Spleen (tissue), 11 donors: ENCODE results near the gene ZRSR2. TPM values are rescaled to one million over a fixed set of nuclear protein-coding genes. Genes with fewer than 3 reads are reported as not detected.
"Not testable (repeated sequence)": the region's sequence is repeated elsewhere in the genome, so short reads cannot be mapped to it uniquely, and the experiment has no call there.

Source experiments
- DNase-seq: peaks from one replicate; pipeline ENCODE4 v3.0.0-alpha.2; 2020
- H3K27ac ChIP-seq, 8 donors: fragments of 200-600 bp; sonication (generic) in 7 of 8; 1 replicate in 4 of 8; 2 replicates in 4 of 8; pipeline versions ENCODE4 v1.5.0 to v1.8.0; 2016 to 2021; ENCODE audit warnings: inconsistent platforms in 4 of 8, mild to moderate bottlenecking in 4 of 8, moderate library complexity in 1 of 8
- H3K27me3 ChIP-seq, 7 donors: fragments of 200-600 bp; sonication (generic) in 6 of 7; replicated peaks in 1 of 7; 1 replicate in 4 of 7; 2 replicates in 3 of 7; pipeline versions ENCODE4 v1.5.0 to v1.8.0; 2016 to 2021; ENCODE audit warnings: inconsistent platforms in 3 of 7, mild to moderate bottlenecking in 1 of 7
- H3K36me3 ChIP-seq, 6 donors: fragments of 200-600 bp; sonication (generic) in 5 of 6; 1 replicate in 4 of 6; 2 replicates in 2 of 6; pipeline versions ENCODE4 v1.5.0 to v1.8.0; 2016 to 2021; ENCODE audit warnings: inconsistent platforms in 2 of 6
- H3K4me1 ChIP-seq, 6 donors: fragments of 200-600 bp; sonication (generic) in 5 of 6; 1 replicate in 3 of 6; 2 replicates in 3 of 6; pipeline versions ENCODE4 v1.5.0 to v1.8.0; 2016 to 2021; ENCODE audit warnings: inconsistent platforms in 3 of 6
- H3K4me3 ChIP-seq, 8 donors: fragments of 200-600 bp; sonication (generic) in 7 of 8; 1 replicate in 4 of 8; 2 replicates in 4 of 8; pipeline versions ENCODE4 v1.5.0 to v1.8.0; 2016 to 2021; ENCODE audit warnings: inconsistent platforms in 4 of 8, mild to moderate bottlenecking in 4 of 8, moderate library complexity in 2 of 8
- H3K9me3 ChIP-seq, 8 donors: fragments of 200-600 bp; sonication (generic) in 7 of 8; 1 replicate in 4 of 8; 2 replicates in 4 of 8; pipeline versions ENCODE4 v1.5.0 to v1.8.0; 2016 to 2021; ENCODE audit warnings: inconsistent platforms in 4 of 8
- CTCF ChIP-seq, 11 experiments: fragments of 200-600 bp in 7 of 11; fragments of 450-650 bp in 4 of 11; sonication (generic) in 4 of 11; IDR thresholded peaks in 8 of 11; conservative IDR thresholded peaks in 3 of 11; 1 replicate in 7 of 11; 2 replicates in 4 of 11; pipeline versions ENCODE4 v1.4.0 to v1.8.0; 2016 to 2021; ENCODE audit warnings: antibody characterized with exemption in 11 of 11, inconsistent platforms in 4 of 11, mild to moderate bottlenecking in 1 of 11
- POLR2A ChIP-seq, 3 donors: fragments of 450-650 bp; IDR thresholded peaks; one replicate each; pipeline ENCODE4 v1.5.1; 2017; ENCODE audit warnings: antibody characterized with exemption in 3 of 3, mild to moderate bottlenecking in 1 of 3
- POLR2AphosphoS5 ChIP-seq, 3 donors: sonication (generic); formaldehyde crosslinking; IDR thresholded peaks; one replicate each; pipeline ENCODE4 v1.5.1; 2017; ENCODE audit warnings: antibody characterized with exemption in 3 of 3
- WGBS, 5 donors: extraction: QIAGEN DNeasy Blood & Tissue Kit in 3 of 5; methylation state at CpG; one replicate each; pipeline versions ENCODE4 v1.1.5 to v1.1.7; 2013 to 2018; 5-methylcytosine and 5-hydroxymethylcytosine counted together
- intact Hi-C: fragments of 100-400 bp; cut with DNase I; formaldehyde crosslinking; loops from one replicate; pipeline ENCODE4 v1.15.0; 2023; ENCODE audit warnings: low total_unique reads
- polyA plus RNA-seq, 3 donors: library from polyadenylated mRNA; stranded (reverse); fragments of 200-250 nt; gene quantifications; one replicate each; pipeline ENCODE4 v1.2.1, GENCODE V29; 2013
- total RNA-seq, 7 donors: library from RNA; depleted of rRNA in 3 of 7; stranded (reverse); fragments of >200 nt in 3 of 7; fragmentation: NEBNext Ultra II Directional in 4 of 7; extraction: Animal tissue kit (Norgen Biotek cat#: 25700) in 4 of 7; gene quantifications; one replicate each; pipeline versions ENCODE4 v1.1.0 to v1.2.1, GENCODE V29; 2016 to 2021
- donor health status: healthy with polysubstance abuse.
- donor health status: DM: no; HTN: no; CAD: no; lungs with moderate emphysema.
- donor health status: DM: no; HTN: no; CAD: no.
- donor health status: Bipolar disorder and iron deficiency.
- donor health status: healthy.
- donor health status: DM: no; HTN: no; CAD: no.
- donor health status: DM: yes; HTN: yes; CAD: no.

ZRSR2 gene
- total and polyA plus RNA-seq, 10 donors, result 8.3 to 65.1 (median 19.7) TPM

GRCh38 chrX:15820106-15821073, 30.1 kb downstream of the ZRSR2 start:
- intact Hi-C loops, result no loop called here
- WGBS, 5 donors, result 81 to 85% (median 84%) methylated on average over 14 of the region's 14 CpGs
- H3K36me3 ChIP-seq, result peaks cover 8 to 100% (median 87%) of the 10 kb centered on the region in 6 donors
- H3K27ac ChIP-seq, result no peak overlapping the region
- H3K27me3 ChIP-seq, result no peaks in the 10 kb centered on the region
- H3K9me3 ChIP-seq, result no peaks in the 10 kb centered on the region
- H3K4me1 ChIP-seq, result peaks cover 0 to 20% (median 7%) of the 10 kb centered on the region in 6 donors
- no peak overlapping the region for H3K4me3 ChIP-seq
- TF ChIP-seq POLR2AphosphoS5 (IDR thresholded peaks at IDR 0.05) (no peak), POLR2A (IDR thresholded peaks at IDR 0.05) (no peak), CTCF (IDR thresholded peaks at IDR 0.05 in 8 of 11, conservative IDR thresholded peaks at IDR 0.05 in 3 of 11) (no peak)
- DNase-seq, result no peak

GRCh38 chrX:15822922-15823321, 32.6 kb downstream of the ZRSR2 start:
- H3K27ac ChIP-seq, result no peak overlapping the region
- no peaks in the 10 kb centered on the region for H3K4me1 ChIP-seq
- H3K4me3 ChIP-seq, result no peak overlapping the region
- 92 to 99% (median 97%) methylated on average over 23 of the region's 23 CpGs for WGBS, 5 donors
- no peaks in the 10 kb centered on the region for H3K27me3 ChIP-seq
- DNase-seq, result no peak
- peaks cover 6 to 99% (median 76%) of the 10 kb centered on the region in 6 donors for H3K36me3 ChIP-seq
- TF ChIP-seq POLR2A (IDR thresholded peaks at IDR 0.05), result no peak
- TF ChIP-seq POLR2AphosphoS5 (IDR thresholded peaks at IDR 0.05), result no peak
- no peak for TF ChIP-seq CTCF (IDR thresholded peaks at IDR 0.05 in 8 of 11, conservative IDR thresholded peaks at IDR 0.05 in 3 of 11)
- intact Hi-C loops, result no loop called here
- no peaks in the 10 kb centered on the region for H3K9me3 ChIP-seq

- H3K36me3 ChIP-seq, result peaks cover 6 to 93% (median 51%) of the 10 kb centered on the region in 6 donors
- intact Hi-C loops, result no loop called here
- 90 to 96% (median 94%) methylated on average over 5 of the region's 5 CpGs for WGBS, 5 donors
- H3K27me3 ChIP-seq, result no peaks in the 10 kb centered on the region
- DNase-seq, result no peak
- no peaks in the 10 kb centered on the region for H3K9me3 ChIP-seq
- no peak for TF ChIP-seq CTCF (IDR thresholded peaks at IDR 0.05 in 8 of 11, conservative IDR thresholded peaks at IDR 0.05 in 3 of 11)
- no peak for TF ChIP-seq POLR2A (IDR thresholded peaks at IDR 0.05)
- no peak for TF ChIP-seq POLR2AphosphoS5 (IDR thresholded peaks at IDR 0.05)
- no peak overlapping the region for H3K27ac ChIP-seq
- no peak overlapping the region for H3K4me3 ChIP-seq
- H3K4me1 ChIP-seq, result no peaks in the 10 kb centered on the region
These were observed 35.7 kb downstream of the ZRSR2 start for GRCh38 chrX:15825936-15826335.

GRCh38 chrX:15829217-15829616, 38.9 kb downstream of the ZRSR2 start:
- Histone ChIP-seq H3K27ac (no peak overlapping the region), H3K4me1 (no peaks in the 10 kb centered on the region), H3K27me3 (no peaks in the 10 kb centered on the region), H3K4me3 (no peak overlapping the region), H3K9me3 (no peaks in the 10 kb centered on the region), H3K36me3 (peaks cover 0 to 69% (median 24%) of the 10 kb centered on the region in 6 donors)
- no peak for TF ChIP-seq POLR2A (IDR thresholded peaks at IDR 0.05)
- TF ChIP-seq POLR2AphosphoS5 (IDR thresholded peaks at IDR 0.05), result no peak
- TF ChIP-seq CTCF (IDR thresholded peaks at IDR 0.05 in 8 of 11, conservative IDR thresholded peaks at IDR 0.05 in 3 of 11), result no peak
- no peak for DNase-seq
- intact Hi-C loops, result no loop called here
- 80 to 95% (median 93%) methylated on average over 1 of the region's 1 CpG for WGBS, 5 donors

GRCh38 chrX:15831347-15831746, 41.1 kb downstream of the ZRSR2 start:
- H3K36me3 ChIP-seq, result peaks cover 0 to 48% (median 14%) of the 10 kb centered on the region in 6 donors
- 72 to 80% methylated on average over 1 to 2 of the region's 2 CpGs; no CpG with 5 or more reads in 3 of the 5 donors for WGBS, 5 donors
- DNase-seq, H3K27ac ChIP-seq, H3K4me1 ChIP-seq, H3K27me3 ChIP-seq, intact Hi-C loops, H3K4me3 ChIP-seq, H3K9me3 ChIP-seq: not testable (repeated sequence)
